ENCODE measurements around the gene ZNF692. TPM values are rescaled to one million over a fixed set of nuclear protein-coding genes. Genes with fewer than 3 reads are reported as not detected.
A peak's percentile ranks its signal among the peaks of the same experiment; 100 is the strongest.

ZNF692 gene
- total RNA-seq, 1 donor from 2014 or later = 60.2 TPM

DNA sequence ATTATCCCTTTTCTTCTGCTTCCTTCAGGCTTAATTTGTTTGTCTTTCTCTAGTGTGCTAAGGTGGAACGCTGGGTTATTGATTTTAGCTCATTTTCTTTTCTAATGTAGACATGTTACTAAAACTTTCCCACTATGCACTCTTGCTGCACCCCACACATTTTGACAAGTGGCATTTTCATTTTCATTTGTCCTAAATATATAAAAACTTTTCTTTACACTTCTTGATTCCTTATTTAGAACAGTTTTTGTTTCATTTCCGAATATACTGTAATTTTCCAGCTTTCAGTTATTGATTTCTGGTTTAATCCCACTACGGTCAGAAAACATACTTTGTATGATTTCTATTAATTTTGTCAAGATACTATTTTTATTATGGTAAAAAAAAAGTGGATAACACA, 58.4 kb downstream of the ZNF692 start:
- TF ChIP-seq, protein P1, sequence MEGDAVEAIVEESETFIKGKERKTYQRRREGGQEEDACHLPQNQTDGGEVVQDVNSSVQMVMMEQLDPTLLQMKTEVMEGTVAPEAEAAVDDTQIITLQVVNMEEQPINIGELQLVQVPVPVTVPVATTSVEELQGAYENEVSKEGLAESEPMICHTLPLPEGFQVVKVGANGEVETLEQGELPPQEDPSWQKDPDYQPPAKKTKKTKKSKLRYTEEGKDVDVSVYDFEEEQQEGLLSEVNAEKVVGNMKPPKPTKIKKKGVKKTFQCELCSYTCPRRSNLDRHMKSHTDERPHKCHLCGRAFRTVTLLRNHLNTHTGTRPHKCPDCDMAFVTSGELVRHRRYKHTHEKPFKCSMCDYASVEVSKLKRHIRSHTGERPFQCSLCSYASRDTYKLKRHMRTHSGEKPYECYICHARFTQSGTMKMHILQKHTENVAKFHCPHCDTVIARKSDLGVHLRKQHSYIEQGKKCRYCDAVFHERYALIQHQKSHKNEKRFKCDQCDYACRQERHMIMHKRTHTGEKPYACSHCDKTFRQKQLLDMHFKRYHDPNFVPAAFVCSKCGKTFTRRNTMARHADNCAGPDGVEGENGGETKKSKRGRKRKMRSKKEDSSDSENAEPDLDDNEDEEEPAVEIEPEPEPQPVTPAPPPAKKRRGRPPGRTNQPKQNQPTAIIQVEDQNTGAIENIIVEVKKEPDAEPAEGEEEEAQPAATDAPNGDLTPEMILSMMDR (IDR thresholded peaks at IDR 0.05; ENCODE audit: partially characterized antibody, unreplicated experiment) = no peak
- no peak overlapping the region for H3K27ac Mint-ChIP-seq (ENCODE audit: unreplicated experiment)
- H3K4me1 Mint-ChIP-seq (ENCODE audit: low read depth, unreplicated experiment) = no peaks in the 10 kb centered on the region
- peaks cover 4% of the 10 kb centered on the region for H3K27me3 Mint-ChIP-seq (ENCODE audit: unreplicated experiment)
- H3K36me3 Mint-ChIP-seq (ENCODE audit: unreplicated experiment) = no peaks in the 10 kb centered on the region
- H3K4me3 Mint-ChIP-seq (ENCODE audit: unreplicated experiment) = no peak overlapping the region
- DNase-seq = no peak
- H3K9me3 Mint-ChIP-seq (ENCODE audit: unreplicated experiment) = peaks cover 5% of the 10 kb centered on the region

Small RNA genes lying within 50 kb of the gene (microRNA-seq; reads per million reads assigned to microRNA genes)
- 8.7 reads per million, percentile 45 among the genes with 10 or more reads in this experiment for gene MIR3124 (ENCODE audit: unreplicated experiment)

Other genes starting within 250 kb of the ZNF692 start
- not detected for gene OR2T11, start 224.0 kb downstream of the ZNF692 start, total RNA-seq (ENCODE audit: unreplicated experiment)
- not detected for gene OR2T35, start 213.8 kb downstream of the ZNF692 start, total RNA-seq (ENCODE audit: unreplicated experiment)
- not detected for gene OR2T27, start 203.6 kb downstream of the ZNF692 start, total RNA-seq (ENCODE audit: unreplicated experiment)
- gene OR14I1, start 156.3 kb downstream of the ZNF692 start, total RNA-seq (ENCODE audit: unreplicated experiment) = not detected
- not detected for gene LYPD8, start 103.3 kb downstream of the ZNF692 start, total RNA-seq (ENCODE audit: unreplicated experiment)
- gene SH3BP5L, start 33.2 kb downstream of the ZNF692 start, total RNA-seq (ENCODE audit: unreplicated experiment) = 74.0 TPM
- gene ZNF672, start 20.9 kb downstream of the ZNF692 start, total RNA-seq (ENCODE audit: unreplicated experiment) = 30.5 TPM
- gene PGBD2, start 47.1 kb upstream of the ZNF692 start, total RNA-seq (ENCODE audit: unreplicated experiment) = 11.5 TPM

Measured in glutamatergic neuron (in vitro differentiated cells).